ENCODE results near the gene SMOC1. TPM values are rescaled to one million over a fixed set of nuclear protein-coding genes. Genes with fewer than 3 reads are reported as not detected.
"Not testable (repeated sequence)": the region's sequence is repeated elsewhere in the genome, so short reads cannot be mapped to it uniquely, and the experiment has no call there.

The SMOC1 gene
- total and polyA plus RNA-seq, 2 experiments from 2014 or later = 0.70 to 3.5 TPM

DNA sequence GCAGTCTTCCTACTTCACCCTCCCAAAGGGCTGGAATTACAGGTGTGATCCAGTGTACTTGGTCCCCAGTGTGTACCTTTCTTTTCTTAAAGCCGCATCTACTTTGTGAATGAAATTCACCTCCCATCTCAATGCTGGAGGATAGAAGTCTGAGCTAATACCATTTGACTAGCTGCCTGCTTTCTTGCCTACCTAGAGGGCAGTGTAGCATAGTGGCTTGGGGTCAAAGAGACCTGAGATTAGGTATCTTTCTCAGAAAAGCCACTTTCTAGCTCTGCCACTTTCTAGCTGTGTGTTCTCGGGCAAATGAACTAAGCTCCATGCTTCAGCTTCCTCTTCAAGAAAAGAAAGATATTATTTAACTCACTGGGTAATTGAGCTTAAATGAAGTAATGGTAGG, 16.9 kb downstream of the SMOC1 start:
- H3K4me3 ChIP-seq = no peak overlapping the region
- H3K4me2 ChIP-seq (ENCODE audit: unreplicated experiment) = no peak overlapping the region
- no peak for TF ChIP-seq EZH2phosphoT487 (IDR thresholded peaks at IDR 0.05; ENCODE audit: insufficient read depth, low read depth)
- TF ChIP-seq EZH2 (IDR thresholded peaks at IDR 0.05; ENCODE audit: insufficient read depth, poor library complexity, severe bottlenecking) = no peak
- H3K27me3 ChIP-seq (replicated peaks; ENCODE audit: insufficient read depth) = no peaks in the 10 kb centered on the region
- WGBS, 2 experiments (ENCODE audit: low coverage in 1 of 2, low lambda C conversion rate in 2 of 2, missing lambda C conversion rate in 2 of 2) = 42 to 53% methylated on average over 2 of the region's 2 CpGs
- H3K36me3 ChIP-seq (ENCODE audit: low read depth) = no peaks in the 10 kb centered on the region
- no peak overlapping the region for H3K9ac ChIP-seq
- H3K79me2 ChIP-seq (ENCODE audit: insufficient read depth) = no peaks in the 10 kb centered on the region
- H3K9me3 ChIP-seq (ENCODE audit: low read depth) = no peaks in the 10 kb centered on the region
- H2AFZ ChIP-seq = no peak overlapping the region
- H3K27ac ChIP-seq = no peak overlapping the region
- H3K9me2 ChIP-seq (ENCODE audit: insufficient read depth) = no peaks in the 10 kb centered on the region
- H3F3A ChIP-seq (ENCODE audit: insufficient read depth) = no peaks in the 10 kb centered on the region
- H4K20me1 ChIP-seq (ENCODE audit: insufficient read depth) = no peaks in the 10 kb centered on the region
- in situ Hi-C loops (cut with MboI) = no loop called here
- DNase-seq = no peak
- no peaks in the 10 kb centered on the region for H3K4me1 ChIP-seq (ENCODE audit: insufficient read depth)

DNA sequence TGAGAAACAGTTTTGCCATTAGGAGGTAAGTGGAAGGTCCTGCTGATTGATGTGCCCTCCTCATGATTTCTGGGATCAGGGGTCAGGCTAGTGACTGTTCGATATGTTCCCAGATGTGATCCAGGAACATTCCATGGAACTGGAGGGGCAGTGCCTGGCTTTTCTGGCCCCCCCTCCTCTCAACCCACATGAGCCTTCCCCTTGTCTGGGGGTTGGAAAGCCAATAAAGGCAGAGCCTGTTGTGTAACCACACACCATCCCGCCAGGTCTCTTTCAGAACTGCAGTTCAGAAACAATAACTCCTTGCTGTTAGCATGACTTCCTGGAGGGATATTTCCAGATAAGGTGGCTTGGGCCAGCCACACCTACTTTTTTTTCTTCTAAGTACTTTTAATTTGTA, 17.8 kb downstream of the SMOC1 start:
- no peak for TF ChIP-seq EZH2phosphoT487 (IDR thresholded peaks at IDR 0.05; ENCODE audit: insufficient read depth, low read depth)
- no peak for TF ChIP-seq EZH2 (IDR thresholded peaks at IDR 0.05; ENCODE audit: insufficient read depth, poor library complexity, severe bottlenecking)
- no peaks in the 10 kb centered on the region for H3F3A ChIP-seq (ENCODE audit: insufficient read depth)
- H3K79me2 ChIP-seq (ENCODE audit: insufficient read depth) = no peaks in the 10 kb centered on the region
- H3K27ac ChIP-seq = no peak overlapping the region
- DNase-seq = no peak
- H3K9me2 ChIP-seq (ENCODE audit: insufficient read depth) = no peaks in the 10 kb centered on the region
- H3K4me3 ChIP-seq = no peak overlapping the region
- no peak overlapping the region for H2AFZ ChIP-seq
- H4K20me1 ChIP-seq (ENCODE audit: insufficient read depth) = no peaks in the 10 kb centered on the region
- no peaks in the 10 kb centered on the region for H3K4me1 ChIP-seq (ENCODE audit: insufficient read depth)
- no peaks in the 10 kb centered on the region for H3K27me3 ChIP-seq (replicated peaks; ENCODE audit: insufficient read depth)
- no peaks in the 10 kb centered on the region for H3K36me3 ChIP-seq (ENCODE audit: low read depth)
- WGBS, 2 experiments (ENCODE audit: low coverage in 1 of 2, low lambda C conversion rate in 2 of 2, missing lambda C conversion rate in 2 of 2) = 36 to 55% methylated on average over 2 of the region's 2 CpGs
- no peaks in the 10 kb centered on the region for H3K9me3 ChIP-seq (ENCODE audit: low read depth)
- in situ Hi-C loops (cut with MboI) = no loop called here
- no peak overlapping the region for H3K4me2 ChIP-seq (ENCODE audit: unreplicated experiment)
- H3K9ac ChIP-seq = no peak overlapping the region

DNA sequence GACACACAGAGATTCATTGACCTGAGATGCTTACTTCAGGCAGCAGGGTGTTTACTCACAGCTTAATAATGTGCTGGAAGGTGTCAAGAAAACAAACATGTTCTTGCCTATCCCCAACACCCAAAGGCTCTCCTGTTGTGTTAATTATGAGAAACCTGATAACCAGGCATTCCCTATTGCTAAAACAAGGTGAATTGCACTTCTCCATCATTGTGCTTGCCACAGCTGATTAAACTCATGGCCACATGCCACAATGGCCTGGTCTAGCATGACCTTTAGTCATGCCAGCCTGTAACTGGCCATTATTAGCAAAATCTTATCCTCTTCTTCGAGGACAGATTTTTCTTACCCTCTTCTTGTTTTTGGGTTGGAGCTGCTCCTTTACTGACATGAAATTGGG, 21.4 kb downstream of the SMOC1 start:
- TF ChIP-seq EZH2phosphoT487 (IDR thresholded peaks at IDR 0.05; ENCODE audit: insufficient read depth, low read depth) (no peak), EZH2 (IDR thresholded peaks at IDR 0.05; ENCODE audit: insufficient read depth, poor library complexity, severe bottlenecking) (no peak)
- no peaks in the 10 kb centered on the region for H3K4me1 ChIP-seq (ENCODE audit: insufficient read depth)
- H3K9ac ChIP-seq = no peak overlapping the region
- H3K27me3 ChIP-seq (replicated peaks; ENCODE audit: insufficient read depth) = no peaks in the 10 kb centered on the region
- H3K4me3 ChIP-seq = no peak overlapping the region
- H3F3A ChIP-seq (ENCODE audit: insufficient read depth) = no peaks in the 10 kb centered on the region
- no peaks in the 10 kb centered on the region for H4K20me1 ChIP-seq (ENCODE audit: insufficient read depth)
- H3K27ac ChIP-seq = no peak overlapping the region
- no peaks in the 10 kb centered on the region for H3K9me3 ChIP-seq (ENCODE audit: low read depth)
- no peaks in the 10 kb centered on the region for H3K36me3 ChIP-seq (ENCODE audit: low read depth)
- H2AFZ ChIP-seq = no peak overlapping the region
- H3K9me2 ChIP-seq (ENCODE audit: insufficient read depth) = no peaks in the 10 kb centered on the region
- in situ Hi-C loops (cut with MboI) = no loop called here
- no peak for DNase-seq
- H3K79me2 ChIP-seq (ENCODE audit: insufficient read depth) = no peaks in the 10 kb centered on the region
- H3K4me2 ChIP-seq (ENCODE audit: unreplicated experiment) = no peak overlapping the region
- WGBS, 2 experiments (ENCODE audit: low coverage in 1 of 2, low lambda C conversion rate in 2 of 2, missing lambda C conversion rate in 2 of 2) = 0 to 5% methylated on average over 1 of the region's 1 CpG

DNA sequence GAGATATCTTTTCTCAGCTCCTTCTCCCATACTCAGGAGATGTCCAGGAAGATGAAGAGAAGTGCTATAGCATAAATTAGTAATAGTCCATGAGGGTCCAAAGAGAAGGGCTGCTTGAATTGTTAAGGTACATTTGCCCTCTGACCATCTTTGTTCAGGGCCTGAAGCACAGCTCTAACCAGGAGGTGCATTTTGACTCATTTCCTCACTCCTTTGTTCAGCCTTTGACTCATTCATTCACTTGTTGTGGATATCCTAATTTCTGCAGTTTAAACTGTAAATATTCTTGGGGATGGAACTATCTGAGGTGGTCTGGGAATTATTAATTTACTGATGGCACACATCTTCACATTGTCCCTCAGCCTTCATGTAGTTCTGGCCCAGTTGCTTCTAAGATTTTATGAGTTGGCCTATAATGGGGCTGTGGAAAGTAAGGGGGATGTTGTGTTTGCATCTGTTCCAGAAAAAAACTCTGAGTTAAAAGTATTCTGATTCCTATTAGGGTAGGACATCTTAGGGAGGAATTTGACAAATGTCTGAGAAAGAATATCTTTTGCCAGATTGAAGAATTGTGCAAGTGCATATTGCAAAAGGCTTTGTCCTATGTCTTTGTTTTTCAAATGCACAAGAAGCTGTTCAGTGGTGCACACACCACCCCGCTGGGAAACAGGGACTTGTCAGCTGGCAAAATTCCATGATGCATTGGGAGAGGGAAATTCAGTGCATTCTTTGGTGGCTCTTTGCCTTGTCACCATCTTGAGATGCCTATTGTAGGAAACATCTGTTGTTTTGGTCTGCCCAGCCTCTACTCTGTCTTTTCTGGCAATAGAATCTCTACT, 22.1 kb downstream of the SMOC1 start:
- H3K4me3 ChIP-seq = no peak overlapping the region
- H4K20me1 ChIP-seq (ENCODE audit: insufficient read depth) = no peaks in the 10 kb centered on the region
- no peak overlapping the region for H3K27ac ChIP-seq
- no peaks in the 10 kb centered on the region for H3F3A ChIP-seq (ENCODE audit: insufficient read depth)
- TF ChIP-seq EZH2phosphoT487 (IDR thresholded peaks at IDR 0.05; ENCODE audit: insufficient read depth, low read depth) = no peak
- no peak for TF ChIP-seq EZH2 (IDR thresholded peaks at IDR 0.05; ENCODE audit: insufficient read depth, poor library complexity, severe bottlenecking)
- in situ Hi-C loops (cut with MboI) = no loop called here
- no peaks in the 10 kb centered on the region for H3K9me2 ChIP-seq (ENCODE audit: insufficient read depth)
- no peaks in the 10 kb centered on the region for H3K79me2 ChIP-seq (ENCODE audit: insufficient read depth)
- H3K9ac ChIP-seq = no peak overlapping the region
- peak; percentile 49 for DNase-seq
- no peaks in the 10 kb centered on the region for H3K4me1 ChIP-seq (ENCODE audit: insufficient read depth)
- WGBS, 2 experiments (ENCODE audit: low coverage in 1 of 2, low lambda C conversion rate in 2 of 2, missing lambda C conversion rate in 2 of 2) = 0 to 6% methylated on average over 1 of the region's 1 CpG
- H3K27me3 ChIP-seq (replicated peaks; ENCODE audit: insufficient read depth) = no peaks in the 10 kb centered on the region
- no peaks in the 10 kb centered on the region for H3K36me3 ChIP-seq (ENCODE audit: low read depth)
- no peak overlapping the region for H2AFZ ChIP-seq
- H3K4me2 ChIP-seq (ENCODE audit: unreplicated experiment) = no peak overlapping the region
- H3K9me3 ChIP-seq (ENCODE audit: low read depth) = no peaks in the 10 kb centered on the region

DNA sequence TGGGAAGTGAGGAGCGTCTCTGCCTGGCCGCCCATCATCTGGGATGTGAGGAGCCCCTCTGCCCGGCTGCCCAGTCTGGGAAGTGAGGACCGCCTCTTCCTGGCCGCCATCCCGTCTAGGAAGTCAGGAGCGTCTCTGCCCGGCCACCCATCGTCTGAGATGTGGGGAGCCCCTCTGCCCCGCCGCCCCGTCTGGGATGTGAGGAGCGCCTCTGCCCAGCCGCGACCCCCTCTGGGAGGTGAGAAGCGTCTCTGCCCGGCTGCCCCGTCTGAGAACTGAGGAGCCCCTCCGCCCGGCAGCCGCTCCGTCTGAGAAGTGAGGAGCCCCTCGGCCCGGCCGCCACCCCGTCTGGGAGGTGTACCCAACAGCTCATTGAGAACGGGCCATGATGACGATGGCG, 23.8 kb downstream of the SMOC1 start:
- H3K9me3 ChIP-seq (ENCODE audit: low read depth); H3F3A ChIP-seq (ENCODE audit: insufficient read depth); H3K4me2 ChIP-seq (ENCODE audit: unreplicated experiment); H3K9ac ChIP-seq; H4K20me1 ChIP-seq (ENCODE audit: insufficient read depth); H3K79me2 ChIP-seq (ENCODE audit: insufficient read depth); H3K4me3 ChIP-seq; H3K9me2 ChIP-seq (ENCODE audit: insufficient read depth); in situ Hi-C loops (cut with MboI); H3K27ac ChIP-seq; H2AFZ ChIP-seq; H3K36me3 ChIP-seq (ENCODE audit: low read depth); H3K27me3 ChIP-seq (replicated peaks; ENCODE audit: insufficient read depth); DNase-seq; H3K4me1 ChIP-seq (ENCODE audit: insufficient read depth): not testable (repeated sequence)
- 73% methylated on average over 18 to 29 of the region's 29 CpGs for WGBS, 2 experiments (ENCODE audit: low coverage in 1 of 2, low lambda C conversion rate in 2 of 2, missing lambda C conversion rate in 2 of 2)

Data from GM23248 (cell line).